Right lobe of liver (tissue), 4 donors: ENCODE measurements around the gene PTGFRN.

Experiments used
- CTCF ChIP-seq, 4 donors: fragments of 200-600 bp in 3 of 4; fragments of 450-650 bp in 1 of 4; IDR thresholded peaks; one replicate each; pipeline versions ENCODE4 v1.5.1 to v1.8.0; 2016 to 2022; ENCODE audit warnings: antibody characterized with exemption in 4 of 4, mild to moderate bottlenecking in 2 of 4
- POLR2A ChIP-seq: fragments of 450-650 bp; IDR thresholded peaks from one replicate; pipeline ENCODE4 v1.6.1; 2017; ENCODE audit warnings: antibody characterized with exemption, mild to moderate bottlenecking
- donor health status: DM: no; HTN: no; CAD: no.
- donor health status: DM: no; HTN: no; CAD: no.
- donor health status: DM: no; HTN: yes; CAD: no.

GRCh38 chr1:116948642-116949041, 38.9 kb downstream of the PTGFRN start:
- TF ChIP-seq CTCF (IDR thresholded peaks at IDR 0.05) (no peak), POLR2A (no peak)
